DND-41 (cell line): ENCODE measurements around the gene FTL.

Source experiments
- ATAC-seq: fragments of 200-7000 bp; cut with Tn5 transposase; 3 replicates; pipeline ENCODE4 v1.9.1; 2021; ENCODE audit warnings: low read depth; ENCODE audit not compliant: insufficient read depth
- DNase-seq: peaks from one replicate; pipeline ENCODE4 v3.0.0-alpha.2; 2020
- H2AFZ ChIP-seq: 2 replicates; pipeline ENCODE4 v1.6.0; 2012; ENCODE audit warnings: low read depth, low read length
- H3K27ac ChIP-seq: 2 replicates; pipeline ENCODE4 v1.5.1; 2012; ENCODE audit warnings: low read length, inconsistent platforms
- H3K27me3 ChIP-seq: fragments of 200-600 bp; sonication (generic); 2 replicates; pipeline ENCODE4 v1.6.0; 2012; ENCODE audit warnings: low read length, mild to moderate bottlenecking, inconsistent platforms; ENCODE audit not compliant: insufficient read depth, poor library complexity
- H3K36me3 ChIP-seq: 2 replicates; pipeline ENCODE4 v1.5.1; 2012; ENCODE audit warnings: low read length, inconsistent platforms; ENCODE audit not compliant: insufficient read depth
- H3K4me1 ChIP-seq: 2 replicates; pipeline ENCODE4 v1.5.1; 2012; ENCODE audit warnings: mild to moderate bottlenecking, low read length; ENCODE audit not compliant: insufficient read depth
- H3K4me2 ChIP-seq: 2 replicates; pipeline ENCODE4 v1.6.0; 2012; ENCODE audit warnings: mild to moderate bottlenecking, moderate library complexity, low read length, inconsistent platforms; ENCODE audit not compliant: insufficient read depth
- H3K4me3 ChIP-seq, 2 experiments: fragments of 200-600 bp in 1 of 2; shearing (Covaris generic) in 1 of 2; 2 replicates each; pipeline ENCODE4 v1.5.1; 2012 to 2016; ENCODE audit warnings: inconsistent platforms in 2 of 2, low read length in 2 of 2, mild to moderate bottlenecking in 2 of 2, low read depth in 1 of 2, moderate library complexity in 1 of 2
- H3K79me2 ChIP-seq: 2 replicates; pipeline ENCODE4 v1.6.0; 2012; ENCODE audit warnings: low read length, inconsistent platforms; ENCODE audit not compliant: insufficient read depth
- H3K9ac ChIP-seq: 2 replicates; pipeline ENCODE4 v1.6.0; 2012; ENCODE audit warnings: low read depth, mild to moderate bottlenecking, inconsistent platforms, low read length, moderate library complexity
- H3K9me3 ChIP-seq: 2 replicates; pipeline ENCODE4 v1.5.1; 2012; ENCODE audit warnings: low read length, moderate library complexity, mild to moderate bottlenecking, inconsistent platforms; ENCODE audit not compliant: insufficient read depth, severe bottlenecking
- H4K20me1 ChIP-seq: 2 replicates; pipeline ENCODE4 v1.6.0; 2012; ENCODE audit warnings: low read length; ENCODE audit not compliant: insufficient read depth
- EZH2 ChIP-seq: IDR thresholded peaks from 3 replicates; pipeline ENCODE4 v1.6.1; 2012; ENCODE audit warnings: borderline replicate concordance, low read depth, mild to moderate bottlenecking, moderate library complexity, low read length, inconsistent platforms; ENCODE audit not compliant: severe bottlenecking
- TF ChIP-seq, protein P1 (sequence below): IDR thresholded peaks from 2 replicates; pipeline ENCODE4 v1.5.1; 2012; ENCODE audit warnings: borderline replicate concordance, low read length, moderate library complexity, mild to moderate bottlenecking; ENCODE audit not compliant: poor library complexity, severe bottlenecking; ENCODE audit errors: extremely low read depth

FTL gene

DNA sequence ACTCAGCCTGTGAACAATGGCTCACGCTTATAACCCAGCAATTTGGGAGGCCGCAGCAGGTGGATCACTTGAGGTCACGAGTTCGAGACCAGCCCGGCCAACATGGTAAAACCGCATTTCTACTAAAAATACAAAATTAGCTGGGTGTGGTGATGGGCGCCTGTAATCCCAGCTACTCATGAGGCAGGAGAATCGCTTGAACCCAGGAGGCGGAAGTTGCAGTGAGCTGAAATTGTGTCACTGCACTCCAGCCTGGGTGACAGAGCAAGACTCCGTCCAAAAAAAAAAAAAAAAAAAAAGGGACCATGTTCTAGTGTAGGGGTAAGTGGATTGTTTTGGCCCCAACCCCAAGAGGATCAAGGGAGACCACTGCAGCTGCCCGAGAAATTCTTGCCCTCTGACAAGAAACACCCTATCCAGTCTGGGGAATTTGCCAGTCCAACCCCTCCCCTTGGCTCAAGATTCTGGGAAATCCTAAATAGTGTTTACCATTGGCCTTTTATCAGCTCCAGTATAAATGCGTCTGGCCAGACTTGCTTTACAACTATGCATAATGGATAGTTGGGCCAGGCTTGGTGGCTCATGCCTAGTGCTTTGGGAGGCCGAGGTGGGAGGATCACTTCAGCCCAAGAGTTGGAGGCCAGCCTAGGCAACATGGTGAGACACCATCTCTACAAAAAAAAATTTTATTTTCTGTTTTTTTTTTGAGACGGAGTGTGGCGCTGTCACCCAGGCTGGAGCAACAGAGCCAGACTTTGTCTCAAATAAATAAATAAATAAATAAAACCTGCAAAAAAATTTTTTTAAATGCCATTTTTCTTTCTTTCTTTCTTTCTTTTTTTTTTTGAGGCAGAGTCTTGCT is 36.7 kb upstream of the FTL start:
- H3K4me2 ChIP-seq, result no peak overlapping the region
- H3K4me1 ChIP-seq, result peaks cover 3% of the 10 kb centered on the region

DNA sequence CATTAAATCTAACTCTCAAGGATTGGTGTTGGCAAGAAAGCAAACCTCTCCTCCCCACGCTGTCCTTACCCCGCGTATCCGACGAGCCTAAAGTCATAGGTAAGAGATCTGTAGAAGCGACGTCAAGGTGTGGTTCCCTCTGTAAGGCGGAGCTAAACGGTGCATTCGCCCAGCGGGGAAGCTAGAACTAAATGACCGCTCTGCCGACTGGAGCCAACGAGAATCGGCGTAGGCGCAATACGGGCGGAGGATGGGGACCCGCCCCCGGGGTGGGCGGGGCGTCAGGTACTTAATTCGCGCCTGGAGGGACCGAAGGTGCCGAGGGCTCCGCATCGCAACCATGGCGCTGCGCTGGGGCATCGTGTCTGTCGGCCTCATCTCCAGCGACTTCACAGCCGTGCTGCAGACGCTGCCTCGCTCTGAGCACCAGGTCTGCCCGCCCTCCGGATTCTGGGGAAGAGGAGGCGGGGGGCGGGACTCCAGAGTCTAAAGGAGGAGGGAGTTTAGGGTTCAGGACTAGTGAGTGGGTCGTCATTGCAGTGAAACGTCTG is 31.7 kb upstream of the FTL start, which contains the start of gene DHDH:
Gene DHDH (plus strand): TSS at position 318 of the 551 bp plus-strand sequence. CDS start 23 bp downstream, at position 341.
- H3K36me3 ChIP-seq, result no peaks in the 10 kb centered on the region
- H3K4me3 ChIP-seq, result peak within 1 kb of the TSS in 1 of 2 experiments; percentile 43; a peak in 2 of 4 replicates
- 0 out of 2 replicates have a peak within 1 kb of the TSS, but pooled peaks have one; percentile 9 for H3K9ac ChIP-seq
- no peaks in the 10 kb centered on the region for H4K20me1 ChIP-seq
- H3K79me2 ChIP-seq, result no peaks in the 10 kb centered on the region
- peak; percentile 45 for DNase-seq
- peak; percentile 78 for ATAC-seq
- no peaks in the 10 kb centered on the region for H3K9me3 ChIP-seq
- H2AFZ ChIP-seq, result peak within 1 kb of the TSS; percentile 60
- TF ChIP-seq EZH2, result peak; percentile 50
- TF ChIP-seq, protein P1, sequence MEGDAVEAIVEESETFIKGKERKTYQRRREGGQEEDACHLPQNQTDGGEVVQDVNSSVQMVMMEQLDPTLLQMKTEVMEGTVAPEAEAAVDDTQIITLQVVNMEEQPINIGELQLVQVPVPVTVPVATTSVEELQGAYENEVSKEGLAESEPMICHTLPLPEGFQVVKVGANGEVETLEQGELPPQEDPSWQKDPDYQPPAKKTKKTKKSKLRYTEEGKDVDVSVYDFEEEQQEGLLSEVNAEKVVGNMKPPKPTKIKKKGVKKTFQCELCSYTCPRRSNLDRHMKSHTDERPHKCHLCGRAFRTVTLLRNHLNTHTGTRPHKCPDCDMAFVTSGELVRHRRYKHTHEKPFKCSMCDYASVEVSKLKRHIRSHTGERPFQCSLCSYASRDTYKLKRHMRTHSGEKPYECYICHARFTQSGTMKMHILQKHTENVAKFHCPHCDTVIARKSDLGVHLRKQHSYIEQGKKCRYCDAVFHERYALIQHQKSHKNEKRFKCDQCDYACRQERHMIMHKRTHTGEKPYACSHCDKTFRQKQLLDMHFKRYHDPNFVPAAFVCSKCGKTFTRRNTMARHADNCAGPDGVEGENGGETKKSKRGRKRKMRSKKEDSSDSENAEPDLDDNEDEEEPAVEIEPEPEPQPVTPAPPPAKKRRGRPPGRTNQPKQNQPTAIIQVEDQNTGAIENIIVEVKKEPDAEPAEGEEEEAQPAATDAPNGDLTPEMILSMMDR, result no peak
- no peak within 1 kb of the TSS for H3K27ac ChIP-seq
- peak within 1 kb of the TSS; percentile 62 for H3K4me2 ChIP-seq
- peaks cover 8% of the 10 kb centered on the region for H3K4me1 ChIP-seq
- peaks cover 17% of the 10 kb centered on the region for H3K27me3 ChIP-seq

More for the DNA sequence above, 36.7 kb upstream of the FTL start:
- Histone ChIP-seq H3K27me3 (peaks cover 7% of the 10 kb centered on the region), H4K20me1 (no peaks in the 10 kb centered on the region), H2AFZ (no peak overlapping the region), H3K36me3 (no peaks in the 10 kb centered on the region), H3K27ac (no peak overlapping the region), H3K4me3 (no peak overlapping the region), H3K79me2 (no peaks in the 10 kb centered on the region), H3K9me3 (no peaks in the 10 kb centered on the region), H3K9ac (no peak overlapping the region)
- ATAC-seq (no peak), DNase-seq (no peak)
- TF ChIP-seq EZH2, result no peak
- TF ChIP-seq, protein P1, result no peak

DNA sequence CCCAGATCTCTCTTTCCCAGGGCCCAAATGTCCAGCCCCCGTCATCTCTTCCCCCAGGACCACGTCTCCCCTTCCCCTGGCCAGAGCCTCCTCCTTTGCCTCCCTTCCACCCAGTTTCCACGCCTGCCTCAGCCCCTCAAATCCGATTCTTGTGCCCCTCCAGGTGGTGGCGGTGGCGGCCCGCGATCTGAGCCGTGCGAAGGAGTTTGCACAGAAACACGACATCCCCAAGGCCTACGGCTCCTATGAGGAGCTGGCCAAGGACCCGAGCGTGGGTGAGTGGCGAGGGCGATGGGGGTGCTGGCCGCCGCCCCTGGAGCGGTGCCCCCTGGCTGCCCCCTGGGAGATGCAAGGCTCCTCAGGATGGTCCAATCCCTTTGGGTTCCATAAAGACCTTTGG is 30.3 kb upstream of the FTL start:
- peaks cover 8% of the 10 kb centered on the region for H3K4me1 ChIP-seq
- H3K4me3 ChIP-seq, result no peak overlapping the region
- ATAC-seq (no peak), DNase-seq (no peak)
- H3K9me3 ChIP-seq, result no peaks in the 10 kb centered on the region
- H3K9ac ChIP-seq, result no peak overlapping the region
- no peaks in the 10 kb centered on the region for H3K79me2 ChIP-seq
- H3K4me2 ChIP-seq, result no peak overlapping the region
- no peak overlapping the region for H3K27ac ChIP-seq
- TF ChIP-seq, protein P1, result no peak
- no peak overlapping the region for H2AFZ ChIP-seq
- no peaks in the 10 kb centered on the region for H3K36me3 ChIP-seq
- H4K20me1 ChIP-seq, result no peaks in the 10 kb centered on the region
- H3K27me3 ChIP-seq, result peaks cover 17% of the 10 kb centered on the region
